ENCODE measurements around the gene ZNF576. TPM values are rescaled to one million over a fixed set of nuclear protein-coding genes. Genes with fewer than 3 reads are reported as not detected.
"Not testable (repeated sequence)": the region's sequence is repeated elsewhere in the genome, so short reads cannot be mapped to it uniquely, and the experiment has no call there.

ZNF576 gene
- 43.9 and 55.1 TPM in 2 replicates for total RNA-seq (2014; rRNA removed; shearing (Covaris generic); ENCODE audit: low replicate concordance)

GRCh38 chr19:43595999-43596841 is at the start of gene ZNF576, which contains the start of gene IRGQ:
Gene ZNF576, plus strand, starts transcription at chr19:43596595. Its CDS starts 514 bp downstream, at chr19:43597109.
Gene IRGQ, minus strand, starts transcription at chr19:43596134. Its CDS starts 796 bp downstream, at chr19:43595338.
- in situ Hi-C loops (cut with HindIII; ENCODE audit: low pct_unique_long_range_greater_than_20kb, low sequenced_read_pairs), result no loop called here
- DNase-seq (ENCODE audit: low read depth), result peak; percentile 100

- not testable (repeated sequence) for DNase-seq (ENCODE audit: low read depth)
- in situ Hi-C loops (cut with HindIII; ENCODE audit: low pct_unique_long_range_greater_than_20kb, low sequenced_read_pairs), result loop anchor here (25.0 kb wide), 1 partner anchor 111 kb away; no protein-coding TSS in a partner anchor
Measured at GRCh38 chr19:43547926-43548325, 48.5 kb upstream of the ZNF576 start.

GRCh38 chr19:43548706-43549105 is 47.7 kb upstream of the ZNF576 start:
- no peak for DNase-seq (ENCODE audit: low read depth)
- in situ Hi-C loops (cut with HindIII; ENCODE audit: low pct_unique_long_range_greater_than_20kb, low sequenced_read_pairs), result loop anchor here (25.0 kb wide), 1 partner anchor 111 kb away; no protein-coding TSS in a partner anchor

GRCh38 chr19:43551399-43552197 is 44.8 kb upstream of the ZNF576 start:
- DNase-seq (ENCODE audit: low read depth), result no peak
- in situ Hi-C loops (cut with HindIII; ENCODE audit: low pct_unique_long_range_greater_than_20kb, low sequenced_read_pairs), result no loop called here

- in situ Hi-C loops (cut with HindIII; ENCODE audit: low pct_unique_long_range_greater_than_20kb, low sequenced_read_pairs), result no loop called here
- DNase-seq (ENCODE audit: low read depth), result no peak
Measured at GRCh38 chr19:43552198-43552450, 44.3 kb upstream of the ZNF576 start.

- no peak for DNase-seq (ENCODE audit: low read depth)
- in situ Hi-C loops (cut with HindIII; ENCODE audit: low pct_unique_long_range_greater_than_20kb, low sequenced_read_pairs), result no loop called here
Measured at GRCh38 chr19:43552616-43553015, 43.8 kb upstream of the ZNF576 start.

GRCh38 chr19:43553656-43554055 is 42.7 kb upstream of the ZNF576 start:
- no peak for DNase-seq (ENCODE audit: low read depth)
- in situ Hi-C loops (cut with HindIII; ENCODE audit: low pct_unique_long_range_greater_than_20kb, low sequenced_read_pairs), result no loop called here

- DNase-seq (ENCODE audit: low read depth), result no peak
- in situ Hi-C loops (cut with HindIII; ENCODE audit: low pct_unique_long_range_greater_than_20kb, low sequenced_read_pairs), result no loop called here
Measured at GRCh38 chr19:43554317-43554895, 42.0 kb upstream of the ZNF576 start.

GRCh38 chr19:43555185-43555770 is 41.1 kb upstream of the ZNF576 start:
- peak; percentile 67 for DNase-seq (ENCODE audit: low read depth)
- in situ Hi-C loops (cut with HindIII; ENCODE audit: low pct_unique_long_range_greater_than_20kb, low sequenced_read_pairs), result no loop called here

GRCh38 chr19:43560687-43561086 is 35.7 kb upstream of the ZNF576 start:
- in situ Hi-C loops (cut with HindIII; ENCODE audit: low pct_unique_long_range_greater_than_20kb, low sequenced_read_pairs), result no loop called here
- DNase-seq (ENCODE audit: low read depth), result peak; percentile 42

GRCh38 chr19:43561139-43561970 is 35.0 kb upstream of the ZNF576 start:
- DNase-seq (ENCODE audit: low read depth), result no peak
- in situ Hi-C loops (cut with HindIII; ENCODE audit: low pct_unique_long_range_greater_than_20kb, low sequenced_read_pairs), result no loop called here

GRCh38 chr19:43562226-43562697 is 34.1 kb upstream of the ZNF576 start:
- DNase-seq (ENCODE audit: low read depth), result no peak
- in situ Hi-C loops (cut with HindIII; ENCODE audit: low pct_unique_long_range_greater_than_20kb, low sequenced_read_pairs), result no loop called here

- in situ Hi-C loops (cut with HindIII; ENCODE audit: low pct_unique_long_range_greater_than_20kb, low sequenced_read_pairs), result no loop called here
- peak; percentile 70 for DNase-seq (ENCODE audit: low read depth)
Measured at GRCh38 chr19:43562698-43563241, 33.6 kb upstream of the ZNF576 start.

- no peak for DNase-seq (ENCODE audit: low read depth)
- in situ Hi-C loops (cut with HindIII; ENCODE audit: low pct_unique_long_range_greater_than_20kb, low sequenced_read_pairs), result no loop called here
Measured at GRCh38 chr19:43563816-43564457, 32.5 kb upstream of the ZNF576 start.

GRCh38 chr19:43564800-43565199 is 31.6 kb upstream of the ZNF576 start:
- in situ Hi-C loops (cut with HindIII; ENCODE audit: low pct_unique_long_range_greater_than_20kb, low sequenced_read_pairs), result no loop called here
- DNase-seq (ENCODE audit: low read depth), result no peak

- DNase-seq (ENCODE audit: low read depth), result no peak
- in situ Hi-C loops (cut with HindIII; ENCODE audit: low pct_unique_long_range_greater_than_20kb, low sequenced_read_pairs), result no loop called here
Measured at GRCh38 chr19:43569657-43570056, 26.7 kb upstream of the ZNF576 start.
